Fibroblast of upper back skin (primary cell): ENCODE measurements around the gene CYSLTR2.
"Not testable (repeated sequence)": the region's sequence is repeated elsewhere in the genome, so short reads cannot be mapped to it uniquely, and the experiment has no call there.

Experiments used
- DNase-seq: peaks from one replicate; pipeline ENCODE4 v3.0.0-alpha.2; 2013

The CYSLTR2 gene

DNA sequence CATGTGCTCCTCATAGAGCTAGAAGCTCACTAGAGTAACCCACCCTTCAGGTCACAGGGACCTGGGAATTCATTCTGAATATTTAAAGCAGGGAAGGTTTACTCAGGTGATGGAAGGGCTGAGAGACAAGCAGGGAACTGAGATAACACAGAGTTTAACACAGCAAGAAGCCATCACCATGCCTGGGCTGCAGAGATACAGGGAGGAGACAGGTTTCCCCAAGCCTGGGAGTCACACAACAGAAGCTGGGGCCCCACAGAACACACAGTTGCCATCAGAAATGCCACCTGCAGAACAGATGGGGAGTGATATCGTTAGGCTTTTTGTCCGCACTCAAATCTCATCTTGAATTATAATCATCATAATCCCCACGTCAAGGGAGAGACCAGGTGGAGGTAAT, 7.9 kb upstream of the CYSLTR2 start:
- DNase-seq, result no peak

- no peak for DNase-seq
These were observed 6.9 kb upstream of the CYSLTR2 start for GRCh38 chr13:48646791-48647190.

DNA sequence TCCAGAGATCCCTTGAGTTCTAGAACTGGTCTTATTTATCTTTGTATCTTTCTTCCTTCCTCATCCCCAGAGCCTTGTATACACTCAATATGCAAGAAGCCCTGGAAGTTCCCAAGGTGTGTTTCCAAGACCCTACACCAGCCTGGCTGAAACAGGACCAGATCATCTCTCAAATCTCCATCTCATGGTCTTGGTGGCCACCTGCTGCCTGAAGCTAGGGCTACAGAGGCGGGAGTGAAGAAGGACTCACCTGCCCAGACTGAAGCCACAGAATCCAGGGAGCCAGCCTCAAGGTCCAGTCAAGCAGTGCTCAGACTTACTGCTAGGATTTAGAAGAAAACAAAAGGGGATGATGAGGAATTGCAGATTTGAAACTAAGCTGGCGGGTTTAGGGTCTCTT, 6.1 kb upstream of the CYSLTR2 start:
- no peak for DNase-seq

- DNase-seq, result no peak
These were observed 5.3 kb upstream of the CYSLTR2 start for GRCh38 chr13:48648446-48648845.

DNA sequence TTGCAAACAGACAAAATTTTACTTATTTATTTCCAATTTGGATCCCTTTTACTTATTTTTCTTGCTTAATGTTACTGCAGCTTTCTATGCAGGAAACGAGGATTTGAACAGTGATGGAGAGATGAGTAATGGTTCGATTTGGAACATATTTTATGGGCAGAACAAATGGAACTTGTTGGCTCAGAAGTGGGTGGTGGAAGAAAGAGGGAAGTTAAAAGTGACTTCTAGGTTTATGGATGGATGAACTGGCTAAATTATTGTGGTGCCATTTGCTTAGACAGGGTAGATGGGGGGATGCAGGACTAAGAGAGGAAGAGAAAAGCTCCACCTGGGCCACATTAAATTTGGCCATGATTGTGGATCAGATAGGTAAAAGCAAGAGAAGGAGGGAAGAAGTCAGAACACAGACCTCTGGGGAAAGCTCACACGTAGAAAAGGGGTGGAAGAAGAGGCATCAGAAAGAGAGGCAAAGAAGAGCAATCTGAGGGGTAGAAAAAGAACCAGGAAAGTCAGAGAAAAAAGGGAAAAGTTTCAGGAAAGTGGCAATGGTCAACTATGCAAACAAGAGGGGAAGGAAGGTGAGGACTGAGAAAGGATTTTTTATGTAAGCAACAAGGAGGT, 768 bp upstream of the CYSLTR2 start:
- no peak for DNase-seq

GRCh38 chr13:48654511-48654910, 782 bp downstream of the CYSLTR2 start:
- DNase-seq, result no peak

- DNase-seq, result no peak
These were observed 1.6 kb downstream of the CYSLTR2 start for GRCh38 chr13:48655291-48655690.

GRCh38 chr13:48656608-48657007, 2.9 kb downstream of the CYSLTR2 start:
- DNase-seq, result no peak

- no peak for DNase-seq
These were observed 6.8 kb downstream of the CYSLTR2 start for GRCh38 chr13:48660361-48661076.

DNA sequence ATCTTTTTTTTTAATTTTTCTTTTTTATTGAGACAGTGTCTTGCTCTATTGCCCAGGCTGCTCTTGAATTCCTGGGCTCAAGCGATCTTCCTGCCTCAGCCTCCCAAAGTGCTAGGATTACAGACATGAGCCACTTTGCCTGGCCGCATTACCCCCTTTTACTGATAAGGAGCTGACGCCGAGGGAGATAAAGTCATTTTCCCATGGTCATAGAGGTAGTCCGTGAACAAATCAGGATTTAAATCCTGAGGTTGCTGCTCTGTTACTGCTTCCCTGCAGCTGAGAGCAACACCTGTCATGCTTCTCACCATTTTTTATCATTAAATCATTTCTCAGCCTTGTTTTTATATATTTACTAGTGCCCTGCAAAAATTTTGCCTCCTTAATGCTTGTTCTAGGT, 7.4 kb downstream of the CYSLTR2 start:
- no peak for DNase-seq

DNA sequence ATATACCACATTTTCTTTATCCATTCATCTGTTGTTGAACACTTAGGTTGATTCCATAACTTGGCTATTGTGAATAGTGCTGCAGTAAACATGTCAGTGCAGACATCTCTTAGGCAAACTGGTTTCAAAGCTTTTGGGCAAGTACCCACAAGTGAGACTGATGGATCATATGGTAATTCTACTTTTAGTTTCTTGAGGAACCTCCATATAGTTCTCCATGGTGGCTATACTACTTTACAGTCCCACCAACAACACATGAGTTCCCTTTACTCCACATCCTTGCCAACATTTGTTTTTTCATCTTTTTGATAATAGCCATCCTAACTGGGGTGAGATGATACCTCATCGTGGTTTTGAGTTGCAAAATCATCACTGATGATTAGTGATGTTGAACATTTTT, 8.5 kb downstream of the CYSLTR2 start:
- no peak for DNase-seq

DNA sequence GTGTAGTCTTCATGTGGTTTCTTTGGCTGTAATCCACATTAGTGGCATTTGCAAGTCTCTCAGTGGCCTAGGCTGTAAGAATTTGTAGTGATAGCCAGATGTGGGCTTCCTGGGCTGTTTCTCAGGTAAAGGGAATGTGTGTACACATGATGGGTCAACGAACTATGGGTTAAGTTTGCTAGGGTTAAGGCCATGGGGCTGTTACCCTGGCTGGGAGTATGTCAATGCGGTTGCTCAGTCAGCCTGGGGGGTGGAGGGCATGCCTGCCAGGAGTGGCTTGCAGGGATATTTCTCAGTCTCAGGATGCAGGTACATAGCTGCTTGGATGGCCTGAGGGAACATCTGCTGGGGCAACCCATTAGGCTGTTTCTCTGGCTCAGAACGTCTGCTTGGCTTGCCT, 13.4 kb downstream of the CYSLTR2 start:
- DNase-seq, result no peak

- not testable (repeated sequence) for DNase-seq
These were observed 17.7 kb downstream of the CYSLTR2 start for GRCh38 chr13:48671421-48671820.

DNA sequence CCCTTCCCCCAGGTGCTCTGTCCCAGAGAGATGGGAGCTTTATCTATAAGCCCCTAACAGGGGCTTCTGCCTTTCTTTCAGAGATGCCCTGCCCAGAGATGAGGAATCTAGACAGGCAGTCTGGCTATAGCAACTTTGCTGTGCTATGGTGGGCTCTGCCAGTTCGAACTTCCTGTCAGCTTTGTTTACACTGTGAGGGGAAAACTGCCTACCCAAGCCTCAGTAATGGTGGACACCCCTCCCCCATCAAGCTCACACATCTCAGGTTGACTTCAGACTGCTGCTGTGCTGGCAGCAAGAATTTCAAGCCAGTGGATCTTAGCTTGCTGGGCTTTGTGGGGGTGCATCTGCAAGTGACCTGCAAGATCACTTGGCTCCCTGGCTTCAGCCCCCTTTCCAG, 21.5 kb downstream of the CYSLTR2 start:
- no peak for DNase-seq

DNA sequence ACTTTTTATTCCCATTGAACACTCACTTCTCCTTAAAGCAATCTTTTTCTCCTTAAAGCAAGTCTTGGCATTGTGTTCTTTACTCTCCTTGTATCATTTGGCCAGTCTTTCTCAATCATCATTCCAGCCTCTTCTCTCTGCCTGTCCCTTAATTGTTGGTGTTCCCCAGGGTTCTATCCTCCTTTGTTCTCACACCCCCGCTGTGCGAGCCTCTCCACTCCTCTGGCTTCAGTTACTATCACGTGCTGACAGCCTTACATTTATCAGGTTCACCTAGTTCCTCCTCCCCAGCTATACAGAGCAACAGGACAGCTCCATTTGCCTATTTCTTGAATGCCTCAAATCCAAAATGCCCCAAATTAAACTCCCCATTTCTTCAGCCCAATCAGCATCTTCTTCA, 24.6 kb downstream of the CYSLTR2 start:
- DNase-seq, result no peak

DNA sequence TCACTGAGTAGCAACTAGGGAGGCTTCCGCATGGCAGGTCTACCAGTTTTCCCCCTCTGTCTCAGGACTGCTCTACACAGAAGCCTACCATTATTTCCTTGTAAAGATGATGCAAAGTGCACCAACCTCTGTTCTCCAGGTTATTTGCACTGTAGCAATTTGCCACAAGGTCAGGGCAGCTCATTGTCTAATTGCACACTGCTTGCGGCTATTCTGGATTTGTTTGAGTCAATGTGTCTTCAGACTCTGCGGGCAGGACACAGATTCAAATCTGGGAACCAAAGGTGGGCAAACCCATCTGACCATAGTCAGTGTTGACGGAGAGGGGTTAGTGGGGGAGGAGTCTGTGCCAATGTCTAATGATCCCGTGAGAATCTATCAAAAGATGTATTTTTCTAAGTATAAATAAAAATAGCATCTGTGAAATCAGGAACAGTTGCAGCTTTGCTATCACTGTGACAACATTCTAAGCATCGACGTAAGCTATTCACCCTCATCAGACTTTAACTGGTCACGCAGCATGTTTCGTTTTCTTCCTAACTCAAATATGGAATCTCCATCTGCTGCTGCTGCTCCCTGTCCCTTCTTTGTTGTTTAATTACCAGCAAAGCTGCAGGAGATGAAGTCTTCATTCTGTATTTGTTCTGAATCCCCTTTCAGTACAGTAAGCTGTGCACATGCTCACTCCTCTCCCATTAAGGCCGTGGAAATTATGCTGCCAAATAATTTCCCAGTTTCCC, 26.4 kb downstream of the CYSLTR2 start:
- DNase-seq, result no peak

DNA sequence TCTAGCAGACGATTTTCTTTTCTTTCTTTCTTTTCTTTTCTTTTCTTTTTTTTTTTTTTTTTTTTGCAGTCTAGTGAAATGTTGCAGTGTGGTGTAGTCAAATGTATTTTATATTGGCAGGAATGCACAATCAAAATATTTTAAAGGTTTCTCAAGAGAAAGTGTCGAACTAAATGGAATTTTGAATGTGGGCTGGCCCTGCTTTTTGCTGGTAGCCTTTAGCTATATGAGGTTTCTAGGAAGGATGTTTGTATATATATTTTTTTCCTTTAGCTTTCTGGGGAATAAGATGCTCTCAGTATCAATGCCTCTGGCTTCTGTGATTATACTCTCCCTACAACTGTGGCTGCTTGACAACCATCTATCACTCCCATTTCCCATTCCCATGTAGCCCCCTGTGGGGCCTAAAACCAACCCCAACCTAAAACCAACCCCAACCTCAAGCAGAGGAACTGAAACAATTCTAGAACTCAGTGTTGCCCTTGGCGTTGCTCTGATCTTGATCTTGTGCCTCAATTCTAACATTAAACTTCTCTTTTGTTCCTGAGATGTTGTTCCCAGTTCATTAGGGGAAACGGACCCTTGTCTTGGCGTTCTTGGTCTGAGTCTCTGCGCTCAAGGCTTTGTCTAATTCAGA, 27.1 kb downstream of the CYSLTR2 start:
- no peak for DNase-seq

GRCh38 chr13:48681905-48682304, 28.2 kb downstream of the CYSLTR2 start:
- DNase-seq, result no peak

- no peak for DNase-seq
These were observed 28.7 kb downstream of the CYSLTR2 start for GRCh38 chr13:48682436-48682835.

GRCh38 chr13:48686636-48687210, 33.0 kb downstream of the CYSLTR2 start:
- DNase-seq, result no peak

DNA sequence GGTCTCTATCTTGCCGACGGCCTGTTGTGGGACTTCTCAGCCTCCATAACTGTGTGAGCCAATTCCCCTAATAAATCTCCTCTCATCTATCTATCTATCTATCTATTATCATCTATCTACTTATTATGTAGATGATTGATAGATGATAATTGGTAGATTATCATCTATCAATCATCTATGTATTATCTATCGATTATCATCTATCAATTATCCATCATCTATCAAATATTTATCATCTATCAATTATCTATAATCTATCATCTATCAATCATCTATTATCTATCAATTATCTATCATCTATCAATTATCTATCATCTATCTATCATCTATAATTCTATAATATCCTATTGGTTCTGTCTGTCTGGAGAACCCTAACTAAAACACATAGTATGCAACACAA, 33.5 kb downstream of the CYSLTR2 start:
- DNase-seq, result no peak

DNA sequence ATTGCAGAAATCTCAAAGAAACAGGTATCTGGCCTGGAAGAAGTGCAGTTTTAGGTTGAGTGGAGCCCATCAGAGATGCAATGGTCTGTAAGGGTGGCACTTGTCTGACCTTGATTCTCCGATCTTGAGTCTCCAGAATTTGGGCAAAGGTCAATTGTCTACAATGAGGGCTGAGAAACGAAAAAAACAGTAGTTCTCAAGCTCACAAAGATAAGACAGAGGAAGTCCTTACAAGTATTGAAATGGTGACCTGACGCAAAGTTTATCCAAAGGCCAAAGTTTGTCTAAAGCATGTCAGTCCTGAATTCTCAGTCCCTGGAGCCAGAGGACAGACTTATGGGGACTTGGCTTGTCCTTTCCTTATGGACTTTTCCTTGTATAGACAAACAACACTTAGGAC, 40.3 kb downstream of the CYSLTR2 start:
- no peak for DNase-seq

- peak; percentile 10 for DNase-seq
These were observed 42.0 kb downstream of the CYSLTR2 start for GRCh38 chr13:48695776-48696175.
